ENCODE results near the gene NLRP1.
A peak's percentile ranks its signal among the peaks of the same experiment; 100 is the strongest.
"Not testable (repeated sequence)": the region's sequence is repeated elsewhere in the genome, so short reads cannot be mapped to it uniquely, and the experiment has no call there.

NLRP1 gene

GRCh38 chr17:5585836-5586521, 1.7 kb upstream of the NLRP1 start:
- DNase-seq = peak; percentile 31

- no peak for DNase-seq
Measured at GRCh38 chr17:5585287-5585794, 1.0 kb upstream of the NLRP1 start.

GRCh38 chr17:5583426-5584382, 605 bp downstream of the NLRP1 start:
- no peak for DNase-seq

- no peak for DNase-seq
Measured at GRCh38 chr17:5582209-5583185, 1.8 kb downstream of the NLRP1 start.

GRCh38 chr17:5581655-5582054, 2.7 kb downstream of the NLRP1 start:
- DNase-seq = no peak

GRCh38 chr17:5580969-5581368, 3.3 kb downstream of the NLRP1 start:
- DNase-seq = no peak

GRCh38 chr17:5580367-5580766, 3.9 kb downstream of the NLRP1 start:
- DNase-seq = no peak

- DNase-seq = not testable (repeated sequence)
Measured at GRCh38 chr17:5578768-5579167, 5.5 kb downstream of the NLRP1 start.

- DNase-seq = not testable (repeated sequence)
Measured at GRCh38 chr17:5573017-5573416, 11.3 kb downstream of the NLRP1 start.

GRCh38 chr17:5571281-5571680, 13.0 kb downstream of the NLRP1 start:
- DNase-seq = no peak

GRCh38 chr17:5565808-5566207, 18.5 kb downstream of the NLRP1 start:
- DNase-seq = no peak

GRCh38 chr17:5563456-5563855, 20.9 kb downstream of the NLRP1 start:
- no peak for DNase-seq

- DNase-seq = no peak
Measured at GRCh38 chr17:5562661-5563360, 21.5 kb downstream of the NLRP1 start.

- DNase-seq = no peak
Measured at GRCh38 chr17:5561736-5562571, 22.4 kb downstream of the NLRP1 start.

GRCh38 chr17:5560361-5560988, 23.8 kb downstream of the NLRP1 start:
- DNase-seq = no peak

GRCh38 chr17:5558815-5559785, 25.2 kb downstream of the NLRP1 start:
- DNase-seq = no peak

- no peak for DNase-seq
Measured at GRCh38 chr17:5557990-5558389, 26.3 kb downstream of the NLRP1 start.

- no peak for DNase-seq
Measured at GRCh38 chr17:5557485-5557884, 26.8 kb downstream of the NLRP1 start.

- no peak for DNase-seq
Measured at GRCh38 chr17:5555254-5555653, 29.1 kb downstream of the NLRP1 start.
